ENCODE measurements around the gene PHF1.
A peak's percentile ranks its signal among the peaks of the same experiment; 100 is the strongest.

The PHF1 gene

GRCh38 chr6:33433001-33433543 is 22.3 kb downstream of the PHF1 start:
- no peak for DNase-seq (ENCODE audit: low spot score)

- no peak for DNase-seq (ENCODE audit: low spot score)
Measured at GRCh38 chr6:33433544-33434191, 22.9 kb downstream of the PHF1 start.

DNA sequence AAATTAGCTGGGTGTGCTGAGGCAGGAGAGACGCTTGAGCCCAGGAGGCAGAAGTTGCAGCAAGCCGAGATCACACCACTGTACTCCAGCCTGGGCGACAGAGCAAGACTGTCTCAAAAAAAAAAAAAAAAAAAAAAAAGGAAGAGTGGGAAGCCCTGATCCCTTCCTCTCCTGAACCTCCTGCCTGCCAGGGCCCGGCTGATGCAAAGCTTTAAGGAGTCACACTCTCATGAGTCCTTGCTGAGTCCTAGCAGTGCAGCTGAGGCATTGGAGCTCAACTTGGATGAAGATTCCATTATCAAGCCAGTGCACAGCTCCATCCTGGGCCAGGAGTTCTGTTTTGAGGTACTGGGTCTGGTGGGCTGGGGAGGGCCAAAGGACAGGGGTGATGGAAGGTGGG is 24.1 kb downstream of the PHF1 start:
- no peak for DNase-seq (ENCODE audit: low spot score)

DNA sequence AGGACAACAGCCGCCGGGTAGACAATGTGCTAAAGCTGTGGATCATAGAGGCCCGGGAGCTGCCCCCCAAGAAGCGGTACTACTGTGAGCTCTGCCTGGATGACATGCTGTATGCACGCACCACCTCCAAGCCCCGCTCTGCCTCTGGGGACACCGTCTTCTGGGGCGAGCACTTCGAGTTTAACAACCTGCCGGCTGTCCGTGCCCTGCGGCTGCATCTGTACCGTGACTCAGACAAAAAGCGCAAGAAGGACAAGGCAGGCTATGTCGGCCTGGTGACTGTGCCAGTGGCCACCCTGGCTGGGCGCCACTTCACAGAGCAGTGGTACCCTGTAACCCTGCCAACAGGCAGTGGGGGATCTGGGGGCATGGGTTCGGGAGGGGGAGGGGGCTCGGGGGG is 26.9 kb downstream of the PHF1 start:
- DNase-seq (ENCODE audit: low spot score) = no peak

GRCh38 chr6:33438978-33439594 is 28.3 kb downstream of the PHF1 start:
- DNase-seq (ENCODE audit: low spot score) = no peak

DNA sequence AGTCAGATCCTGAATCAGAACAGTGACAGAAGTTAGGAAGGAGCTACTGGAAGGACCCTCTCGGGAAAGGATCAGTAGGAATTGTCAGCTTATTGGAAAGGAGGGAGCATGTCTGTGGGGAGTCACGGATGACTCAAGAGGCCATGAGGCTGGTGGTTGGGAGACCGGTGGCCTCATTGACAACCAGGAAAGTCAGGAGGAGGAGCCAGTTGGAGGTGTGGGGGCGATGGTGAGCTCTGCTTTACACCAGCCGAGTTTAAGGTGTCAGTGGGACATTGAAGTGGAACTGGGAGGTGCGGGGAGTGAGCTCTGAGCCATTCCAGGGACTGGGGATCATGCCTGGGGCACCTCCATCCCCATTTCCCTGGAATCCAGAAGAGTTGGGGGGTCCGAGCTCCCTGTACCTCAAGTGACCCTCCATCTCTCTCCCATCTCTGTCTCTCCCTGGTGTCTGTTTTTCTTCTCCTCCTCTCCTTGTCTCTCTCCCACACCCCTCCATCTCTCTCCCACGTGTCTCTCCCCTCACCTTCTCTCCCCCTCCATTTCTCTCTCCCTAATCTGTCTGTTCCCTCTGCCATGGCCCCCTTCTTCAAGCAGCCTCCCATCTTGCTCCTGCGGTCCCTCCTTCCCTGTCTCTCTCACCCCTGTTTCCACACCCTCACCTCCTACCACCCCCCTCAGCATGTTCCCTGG is 29.3 kb downstream of the PHF1 start:
- no peak for DNase-seq (ENCODE audit: low spot score)

DNA sequence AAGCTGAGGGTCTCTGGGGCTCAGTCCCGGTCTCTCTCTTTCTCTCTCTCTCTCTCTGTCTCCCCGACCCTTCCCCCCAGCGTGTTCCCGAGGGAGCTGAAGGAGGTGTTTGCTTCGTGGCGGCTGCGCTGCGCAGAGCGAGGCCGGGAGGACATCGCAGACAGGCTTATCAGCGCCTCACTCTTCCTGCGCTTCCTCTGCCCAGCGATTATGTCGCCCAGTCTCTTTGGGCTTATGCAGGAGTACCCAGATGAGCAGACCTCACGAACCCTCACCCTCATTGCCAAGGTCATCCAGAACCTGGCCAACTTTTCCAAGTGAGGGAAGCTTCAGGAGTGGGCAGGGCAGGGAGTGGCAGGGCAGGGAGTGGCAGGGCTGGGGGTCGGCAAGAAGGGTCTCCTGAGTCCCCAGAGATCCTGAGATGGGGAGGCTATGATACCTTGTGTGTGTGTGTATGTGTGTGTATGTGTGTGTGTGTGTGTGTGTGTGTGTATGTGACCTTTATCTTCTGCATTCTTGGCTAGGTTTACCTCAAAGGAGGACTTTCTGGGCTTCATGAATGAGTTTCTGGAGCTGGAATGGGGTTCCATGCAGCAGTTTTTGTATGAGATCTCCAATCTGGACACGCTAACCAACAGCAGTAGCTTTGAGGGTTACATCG is 30.0 kb downstream of the PHF1 start:
- no peak for DNase-seq (ENCODE audit: low spot score)

DNA sequence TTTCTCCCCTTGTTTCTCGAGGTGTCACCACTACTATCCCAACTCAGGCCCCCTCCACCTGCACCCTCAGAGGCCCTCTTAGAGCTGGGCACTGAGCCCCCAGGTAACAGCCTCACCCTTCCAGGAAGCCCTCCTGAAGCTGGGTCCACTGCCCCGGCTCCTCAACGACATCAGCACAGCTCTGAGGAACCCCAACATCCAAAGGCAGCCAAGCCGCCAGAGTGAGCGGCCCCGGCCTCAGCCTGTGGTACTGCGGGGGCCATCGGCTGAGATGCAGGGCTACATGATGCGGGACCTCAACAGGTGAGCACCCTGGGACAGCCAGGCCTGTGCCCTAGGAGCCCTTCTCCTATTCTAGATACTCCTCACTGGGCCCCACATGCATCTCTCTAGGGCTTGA is 30.6 kb downstream of the PHF1 start:
- no peak for DNase-seq (ENCODE audit: low spot score)

DNA sequence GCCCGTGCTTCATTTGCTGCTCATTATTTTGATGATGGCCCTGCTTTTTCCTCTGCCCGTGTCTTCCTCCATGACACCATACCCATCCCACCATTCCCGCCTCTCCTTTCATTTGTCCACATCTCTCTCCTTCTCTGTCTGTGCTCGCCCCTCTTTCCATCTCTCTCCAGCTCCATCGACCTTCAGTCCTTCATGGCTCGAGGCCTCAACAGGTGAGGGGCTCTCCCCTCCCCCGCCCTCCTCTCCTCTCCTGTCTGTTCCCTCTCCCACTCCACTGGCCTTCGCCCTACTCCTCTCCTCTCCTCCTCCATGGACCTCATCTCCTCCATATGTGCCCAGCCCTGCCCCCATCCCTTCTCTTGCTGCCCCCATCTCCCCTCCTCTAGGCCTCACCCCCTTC is 31.5 kb downstream of the PHF1 start:
- DNase-seq (ENCODE audit: low spot score) = no peak

- DNase-seq (ENCODE audit: low spot score) = no peak
Measured at GRCh38 chr6:33443025-33443424, 32.2 kb downstream of the PHF1 start.

DNA sequence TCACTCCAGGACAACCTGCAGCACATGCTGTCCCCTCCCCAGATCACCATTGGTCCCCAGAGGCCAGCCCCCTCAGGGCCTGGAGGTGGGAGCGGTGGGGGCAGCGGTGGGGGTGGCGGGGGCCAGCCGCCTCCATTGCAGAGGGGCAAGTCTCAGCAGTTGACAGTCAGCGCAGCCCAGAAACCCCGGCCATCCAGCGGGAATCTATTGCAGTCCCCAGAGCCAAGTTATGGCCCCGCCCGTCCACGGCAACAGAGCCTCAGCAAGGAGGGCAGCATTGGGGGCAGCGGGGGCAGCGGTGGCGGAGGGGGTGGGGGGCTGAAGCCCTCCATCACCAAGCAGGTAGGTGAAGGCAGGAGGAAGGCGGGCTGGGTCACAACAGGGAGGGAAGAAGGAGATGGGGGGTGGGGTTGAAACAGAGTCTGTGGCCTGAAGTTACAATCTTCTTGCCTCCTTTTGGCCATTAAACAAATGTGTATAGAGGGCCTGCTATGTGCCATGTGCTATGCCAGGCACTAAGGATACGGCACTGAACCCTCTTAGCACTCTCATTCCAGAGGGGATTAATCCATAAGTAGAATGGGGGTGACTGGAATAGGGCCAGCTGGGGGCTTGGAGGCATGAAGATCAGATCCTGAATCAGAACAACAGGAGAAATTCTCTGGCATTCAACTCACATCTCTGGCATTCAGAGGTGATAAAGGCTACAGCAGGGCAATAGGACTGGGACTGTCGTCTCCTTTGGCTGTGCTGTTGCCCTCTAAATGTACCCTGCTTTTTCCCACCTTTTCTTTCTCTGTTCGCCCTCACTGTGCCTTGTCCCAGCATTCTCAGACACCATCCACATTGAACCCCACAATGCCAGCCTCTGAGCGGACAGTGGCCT is 33.0 kb downstream of the PHF1 start:
- no peak for DNase-seq (ENCODE audit: low spot score)

- no peak for DNase-seq (ENCODE audit: low spot score)
Measured at GRCh38 chr6:33445119-33445603, 34.3 kb downstream of the PHF1 start.

DNA sequence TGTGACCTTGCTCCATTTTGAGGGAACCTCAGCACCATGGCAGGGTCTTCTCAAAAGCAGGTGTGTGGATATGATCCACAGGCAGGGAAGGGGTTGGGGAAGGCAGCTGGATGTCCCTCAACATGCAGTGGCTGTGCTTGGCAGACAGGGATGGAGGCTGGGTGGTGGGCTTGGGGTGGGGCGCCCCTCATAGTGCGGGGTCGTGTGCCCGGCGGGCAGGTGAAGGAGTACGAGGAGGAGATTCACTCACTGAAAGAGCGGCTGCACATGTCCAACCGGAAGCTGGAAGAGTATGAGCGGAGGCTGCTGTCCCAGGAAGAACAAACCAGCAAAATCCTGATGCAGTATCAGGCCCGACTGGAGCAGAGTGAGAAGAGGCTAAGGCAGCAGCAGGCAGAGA is 35.5 kb downstream of the PHF1 start:
- no peak for DNase-seq (ENCODE audit: low spot score)

- no peak for DNase-seq (ENCODE audit: low spot score)
Measured at GRCh38 chr6:33450434-33450833, 39.6 kb downstream of the PHF1 start.

DNA sequence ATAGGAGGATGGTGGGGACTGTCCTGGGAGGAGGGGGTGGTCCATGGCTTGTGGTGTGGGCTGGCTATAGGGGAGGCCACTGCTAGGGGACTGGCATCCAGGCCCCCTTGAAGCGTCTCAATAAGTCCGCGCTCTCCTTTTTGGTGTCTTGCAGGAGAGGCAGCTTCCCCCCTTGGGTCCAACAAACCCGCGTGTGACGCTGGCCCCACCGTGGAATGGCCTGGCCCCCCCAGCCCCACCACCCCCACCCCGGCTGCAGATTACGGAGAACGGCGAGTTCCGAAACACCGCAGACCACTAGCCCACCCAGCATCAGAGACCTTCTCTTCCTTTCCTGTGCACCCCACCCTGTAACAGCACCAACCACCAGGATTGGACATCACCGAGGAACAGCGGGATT is 40.8 kb downstream of the PHF1 start:
- no peak for DNase-seq (ENCODE audit: low spot score)

DNA sequence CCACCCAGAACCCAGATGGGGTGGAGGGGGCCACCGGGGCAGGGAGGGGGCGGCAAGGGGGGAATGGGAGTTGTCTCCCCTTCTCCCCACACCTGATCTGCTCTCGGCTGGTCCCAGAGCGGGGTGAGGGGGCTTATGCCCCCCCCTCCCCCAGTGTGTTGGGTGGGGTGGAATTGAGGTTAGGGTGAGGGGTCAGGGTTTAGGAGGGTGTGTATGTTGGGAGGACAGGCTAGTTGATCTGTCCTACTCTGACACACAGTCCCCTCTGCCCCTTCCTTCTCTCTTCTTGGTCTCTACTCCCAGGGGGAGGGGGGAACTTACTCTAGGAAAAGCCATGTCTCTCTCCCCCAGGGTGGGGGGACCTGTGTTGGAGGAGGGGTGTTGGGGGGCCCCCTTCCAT is 41.7 kb downstream of the PHF1 start:
- no peak for DNase-seq (ENCODE audit: low spot score)

- DNase-seq (ENCODE audit: low spot score) = peak; percentile 19
Measured at GRCh38 chr6:33453393-33454008, 42.7 kb downstream of the PHF1 start.

GRCh38 chr6:33454009-33454946 is 43.5 kb downstream of the PHF1 start, which contains the start of gene ZBTB9:
Gene ZBTB9 (plus strand): TSS chr6:33454576. CDS start chr6:33455101, 525 bp downstream.
- peak; percentile 95 for DNase-seq (ENCODE audit: low spot score)

GRCh38 chr6:33455051-33455450 is 44.2 kb downstream of the PHF1 start:
- no peak for DNase-seq (ENCODE audit: low spot score)

- no peak for DNase-seq (ENCODE audit: low spot score)
Measured at GRCh38 chr6:33456156-33456555, 45.3 kb downstream of the PHF1 start.
